Memory B cell (primary cell): Measurements from ENCODE around the gene PARP6.

Source experiments
- ATAC-seq: fragments of 150-1000 bp; cut with Tn5 transposase; 2 replicates; pipeline ENCODE4 v1.10.0; 2021; ENCODE audit warnings: low read depth, mild to moderate bottlenecking, moderate library complexity
- DNase-seq, 2 donors: peaks; one replicate each; pipeline ENCODE4 v3.0.0; 2022; ENCODE audit warnings: low spot score in 2 of 2
- H3K27ac Mint-ChIP-seq: one replicate; pipeline ENCODE4 v1.8.0; 2022; ENCODE audit warnings: mild to moderate bottlenecking, moderate library complexity, mixed read lengths
- H3K27me3 Mint-ChIP-seq: one replicate; pipeline ENCODE4 v1.8.0; 2022; ENCODE audit warnings: mixed read lengths
- H3K36me3 Mint-ChIP-seq: one replicate; pipeline ENCODE4 v1.8.0; 2022; ENCODE audit warnings: mild to moderate bottlenecking, mixed read lengths
- H3K4me1 Mint-ChIP-seq: one replicate; pipeline ENCODE4 v1.8.0; 2022; ENCODE audit warnings: mixed read lengths
- H3K4me3 Mint-ChIP-seq: one replicate; pipeline ENCODE4 v1.8.0; 2022; ENCODE audit warnings: mild to moderate bottlenecking, moderate library complexity, mixed read lengths
- H3K9me3 Mint-ChIP-seq: one replicate; pipeline ENCODE4 v1.8.0; 2022; ENCODE audit warnings: mixed read lengths

PARP6 gene

GRCh38 chr15:72205896-72206676 is 66.3 kb downstream of the PARP6 start:
- Mint-ChIP-seq H3K4me1 (peaks cover 5% of the 10 kb centered on the region), H3K9me3 (no peaks in the 10 kb centered on the region), H3K36me3 (peaks cover 42% of the 10 kb centered on the region), H3K27ac (peak overlapping the region; percentile 53), H3K27me3 (no peaks in the 10 kb centered on the region), H3K4me3 (no peak overlapping the region)
- DNase-seq (no peak), ATAC-seq (no peak)

GRCh38 chr15:72205273-72205672 is 67.1 kb downstream of the PARP6 start:
- Mint-ChIP-seq H3K4me3 (no peak overlapping the region), H3K9me3 (no peaks in the 10 kb centered on the region), H3K27ac (peak overlapping the region; percentile 53)

GRCh38 chr15:72203507-72203837 is 68.9 kb downstream of the PARP6 start:
- H3K27me3 Mint-ChIP-seq: no peaks in the 10 kb centered on the region
- H3K9me3 Mint-ChIP-seq: no peaks in the 10 kb centered on the region
- H3K36me3 Mint-ChIP-seq: peaks cover 39% of the 10 kb centered on the region
- peak overlapping the region; percentile 73 for H3K27ac Mint-ChIP-seq
- ATAC-seq (no peak), DNase-seq (no peak)
- no peak overlapping the region for H3K4me3 Mint-ChIP-seq
- peaks cover 11% of the 10 kb centered on the region for H3K4me1 Mint-ChIP-seq

More at GRCh38 chr15:72205273-72205672, 67.1 kb downstream of the PARP6 start:
- ATAC-seq: no peak
- Mint-ChIP-seq H3K27me3 (no peaks in the 10 kb centered on the region), H3K36me3 (peaks cover 42% of the 10 kb centered on the region), H3K4me1 (peaks cover 9% of the 10 kb centered on the region)
- no peak for DNase-seq

DNA sequence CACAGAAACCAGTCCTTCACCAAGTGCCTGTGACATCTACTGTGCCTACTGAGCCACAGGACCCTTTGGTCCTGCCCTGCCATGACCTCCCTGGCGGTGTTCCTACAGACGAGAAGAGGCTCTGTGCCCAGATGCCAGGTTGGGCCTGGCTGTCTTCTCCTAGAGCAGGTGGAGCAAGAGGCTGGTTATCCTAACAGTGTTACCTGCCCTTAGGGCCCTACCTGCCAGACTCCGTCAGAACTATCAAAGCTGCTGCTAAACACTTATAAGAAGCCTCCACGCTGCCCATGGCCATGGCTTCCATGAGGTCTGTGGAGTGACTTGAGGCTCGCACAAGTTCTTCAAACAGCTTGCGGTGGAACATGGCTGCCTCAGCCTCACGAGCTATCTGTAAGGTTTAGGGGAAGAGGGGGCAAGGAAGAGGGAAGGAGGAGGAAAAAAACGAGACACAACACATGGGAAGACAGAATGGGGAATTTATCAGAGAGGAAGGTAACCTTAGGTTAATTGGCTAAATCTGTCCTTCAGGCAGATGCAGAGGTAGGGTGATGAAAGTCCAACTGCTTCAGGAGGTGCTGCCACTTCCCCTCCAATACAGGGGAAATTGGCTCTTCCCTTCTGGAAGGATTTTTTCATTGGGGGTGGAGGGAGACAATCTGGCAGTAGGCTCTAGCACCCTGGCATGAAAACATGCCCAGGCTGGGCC is 69.4 kb downstream of the PARP6 start:
- H3K4me3 Mint-ChIP-seq: no peak overlapping the region
- DNase-seq (no peak), ATAC-seq (no peak)
- peaks cover 12% of the 10 kb centered on the region for H3K4me1 Mint-ChIP-seq
- H3K36me3 Mint-ChIP-seq: peaks cover 37% of the 10 kb centered on the region
- H3K27me3 Mint-ChIP-seq: peaks cover 2% of the 10 kb centered on the region
- no peaks in the 10 kb centered on the region for H3K9me3 Mint-ChIP-seq
- peak overlapping the region; percentile 73 for H3K27ac Mint-ChIP-seq

DNA sequence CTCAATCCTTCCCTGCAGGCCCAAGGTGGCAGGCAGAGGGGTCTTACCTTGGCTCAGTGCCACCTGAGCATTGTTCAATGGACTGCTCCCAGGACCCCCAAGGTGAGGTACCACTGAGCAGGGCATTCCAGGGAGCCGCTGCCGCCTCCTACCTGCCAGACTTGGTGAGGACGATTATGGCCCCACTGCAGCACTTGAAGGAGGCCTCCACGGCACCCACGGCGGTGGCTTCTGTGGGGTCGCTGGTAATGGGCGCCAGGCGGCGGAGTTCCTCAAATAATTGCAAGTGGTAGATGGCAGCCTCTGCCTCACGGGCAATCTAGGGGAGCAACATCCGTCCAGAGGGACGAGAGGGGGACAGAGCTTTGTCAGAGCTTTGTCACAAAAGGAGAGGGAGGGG is 70.1 kb downstream of the PARP6 start:
- H3K27ac Mint-ChIP-seq: no peak overlapping the region
- H3K36me3 Mint-ChIP-seq: peaks cover 37% of the 10 kb centered on the region
- peaks cover 4% of the 10 kb centered on the region for H3K27me3 Mint-ChIP-seq
- no peak overlapping the region for H3K4me3 Mint-ChIP-seq
- DNase-seq (no peak), ATAC-seq (no peak)
- H3K4me1 Mint-ChIP-seq: peaks cover 14% of the 10 kb centered on the region
- no peaks in the 10 kb centered on the region for H3K9me3 Mint-ChIP-seq

DNA sequence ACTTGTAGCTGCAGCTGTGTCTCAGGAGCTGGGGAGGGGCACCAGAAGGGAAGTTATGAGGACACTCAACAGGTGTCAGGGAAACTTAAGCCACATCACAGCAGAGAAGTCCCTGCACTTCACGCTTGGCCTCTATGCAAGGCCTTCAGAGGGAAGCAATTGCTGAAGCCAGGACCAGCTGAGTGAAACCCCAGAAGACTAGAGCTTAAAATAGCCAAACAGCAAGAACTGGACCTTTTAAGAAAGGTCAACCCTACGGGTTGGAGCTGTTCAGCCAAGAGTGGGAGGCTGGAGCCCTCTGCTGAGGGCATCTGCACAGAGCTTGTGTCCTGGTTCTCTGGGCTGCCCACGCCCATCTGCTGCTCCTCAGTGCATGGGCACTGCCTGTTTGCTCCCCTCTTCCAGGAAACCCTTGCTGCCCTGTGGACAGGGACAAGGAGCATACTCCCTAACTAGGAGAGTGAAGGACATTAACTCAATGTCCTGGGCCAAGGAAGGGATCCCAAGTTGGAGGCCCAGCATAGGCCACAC is 70.9 kb downstream of the PARP6 start:
- Mint-ChIP-seq H3K9me3 (no peaks in the 10 kb centered on the region), H3K27ac (peak overlapping the region; percentile 58), H3K36me3 (peaks cover 30% of the 10 kb centered on the region), H3K27me3 (peaks cover 4% of the 10 kb centered on the region), H3K4me3 (no peak overlapping the region), H3K4me1 (peaks cover 14% of the 10 kb centered on the region)
- ATAC-seq: no peak
- DNase-seq: no peak

DNA sequence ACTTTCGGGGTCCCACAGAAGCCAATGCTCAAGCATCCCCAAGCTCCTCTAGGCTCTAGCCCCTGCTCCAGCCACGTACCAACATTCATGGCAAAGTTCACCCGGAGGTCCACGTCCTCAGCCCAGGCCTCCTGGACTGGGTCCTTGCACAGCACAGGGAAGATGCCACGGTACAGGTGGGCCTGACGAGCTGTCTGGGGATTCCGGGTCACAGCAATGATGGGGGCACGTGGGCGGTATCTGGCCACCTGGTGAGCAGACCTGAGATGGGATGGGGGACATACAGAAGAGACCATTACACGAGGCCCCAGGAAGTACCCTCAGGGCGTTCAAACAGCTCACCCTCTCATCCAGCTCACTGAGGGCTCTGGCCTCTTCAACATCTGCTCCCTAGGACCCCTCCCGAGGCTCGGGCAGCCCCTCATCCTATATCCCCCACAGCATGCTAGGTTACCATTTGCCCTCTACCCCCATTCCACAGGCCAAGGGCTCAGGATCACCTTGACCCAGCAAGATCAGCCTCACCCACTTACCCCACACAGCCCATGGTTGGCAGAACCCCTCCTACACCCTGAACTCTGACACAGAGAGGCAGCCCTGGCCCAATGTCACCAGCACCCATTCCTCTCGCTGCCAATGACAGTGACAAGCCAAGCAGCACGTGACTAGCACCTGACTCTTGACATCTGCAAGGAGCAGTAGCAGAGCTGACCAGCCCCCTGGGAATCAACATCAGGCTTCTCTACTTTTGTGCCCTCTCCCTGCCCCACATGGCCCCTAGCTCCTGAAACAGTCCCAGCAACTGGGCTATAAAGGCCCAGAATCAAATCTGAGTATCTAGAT is 71.7 kb downstream of the PARP6 start:
- H3K9me3 Mint-ChIP-seq: no peaks in the 10 kb centered on the region
- peak overlapping the region; percentile 58 for H3K27ac Mint-ChIP-seq
- peaks cover 7% of the 10 kb centered on the region for H3K27me3 Mint-ChIP-seq
- DNase-seq (no peak), ATAC-seq (no peak)
- H3K4me1 Mint-ChIP-seq: peaks cover 14% of the 10 kb centered on the region
- H3K36me3 Mint-ChIP-seq: peaks cover 25% of the 10 kb centered on the region
- no peak overlapping the region for H3K4me3 Mint-ChIP-seq

DNA sequence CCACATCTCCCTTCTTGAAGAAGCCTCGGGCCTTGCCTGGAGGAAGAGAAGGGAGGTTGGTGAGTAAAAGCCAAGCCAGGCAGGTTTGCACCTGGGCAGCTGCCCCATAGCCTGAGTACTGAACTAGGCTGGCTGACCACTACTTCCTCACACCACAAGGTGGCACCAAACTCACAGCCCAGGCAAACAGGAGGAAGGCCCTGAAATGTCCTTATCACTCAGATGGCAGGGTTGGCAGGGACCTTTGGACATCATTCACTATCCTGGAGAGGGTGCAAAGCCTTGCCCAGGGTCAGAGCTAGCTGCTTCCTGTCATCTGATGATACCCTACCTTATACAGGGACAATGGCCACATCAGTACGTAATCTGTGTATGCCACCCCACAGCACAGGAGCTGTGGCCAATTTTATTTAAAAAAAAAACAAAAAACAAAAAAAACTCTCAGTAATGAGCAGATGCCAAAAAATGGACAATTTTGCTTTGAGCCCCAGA is 72.6 kb downstream of the PARP6 start:
- H3K36me3 Mint-ChIP-seq: peaks cover 25% of the 10 kb centered on the region
- no peaks in the 10 kb centered on the region for H3K9me3 Mint-ChIP-seq
- peaks cover 18% of the 10 kb centered on the region for H3K4me1 Mint-ChIP-seq
- H3K27ac Mint-ChIP-seq: no peak overlapping the region
- ATAC-seq (peak; percentile 80), DNase-seq (peak; percentile 75 to 78)
- no peak overlapping the region for H3K4me3 Mint-ChIP-seq
- H3K27me3 Mint-ChIP-seq: peaks cover 7% of the 10 kb centered on the region

GRCh38 chr15:72199205-72199515 is 73.2 kb downstream of the PARP6 start:
- Mint-ChIP-seq H3K4me3 (no peak overlapping the region), H3K36me3 (peaks cover 22% of the 10 kb centered on the region), H3K27me3 (peaks cover 9% of the 10 kb centered on the region), H3K4me1 (peaks cover 18% of the 10 kb centered on the region), H3K9me3 (no peaks in the 10 kb centered on the region), H3K27ac (no peak overlapping the region)
- no peak for DNase-seq
- no peak for ATAC-seq

DNA sequence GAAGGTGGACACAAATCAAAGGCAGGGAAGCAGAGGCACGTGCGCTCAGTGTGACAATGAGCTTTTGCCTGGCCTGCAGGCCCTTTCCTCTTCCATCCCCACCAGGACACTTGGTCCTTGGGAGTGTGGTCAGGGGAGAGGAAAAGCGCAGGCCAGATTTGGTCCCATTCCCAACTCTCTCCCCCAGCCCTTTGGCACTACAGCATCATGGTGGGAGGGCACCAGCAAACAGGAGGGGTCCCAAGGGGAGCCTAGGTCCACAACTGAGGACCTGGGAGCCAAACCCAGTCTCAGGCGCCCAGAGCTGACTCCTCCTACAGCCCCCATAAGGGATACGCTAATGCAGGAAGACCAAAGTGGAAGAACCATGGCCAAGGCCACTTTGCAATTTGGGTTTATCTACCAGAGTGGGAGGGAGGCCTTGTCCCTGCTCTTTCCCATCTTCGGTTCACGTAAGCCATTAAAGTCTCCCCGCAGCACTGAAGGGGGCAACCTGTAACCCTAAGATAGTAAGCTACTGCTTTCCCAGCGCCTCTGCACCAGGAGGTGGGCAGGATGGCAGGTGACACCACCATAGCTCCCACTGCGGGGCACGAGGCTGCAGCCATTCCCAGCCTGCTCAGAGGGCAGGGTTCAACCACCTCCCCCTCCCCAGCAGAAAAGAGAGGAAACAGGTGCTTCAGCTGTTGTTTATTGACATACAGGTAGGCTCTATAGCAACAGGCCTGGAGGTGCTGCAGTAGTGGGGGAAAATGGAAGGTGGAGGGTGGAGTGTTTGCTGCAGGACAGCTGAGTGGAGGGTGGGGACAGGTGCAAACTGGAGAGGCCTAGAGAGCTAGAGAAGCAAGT is 73.8 kb downstream of the PARP6 start:
- Mint-ChIP-seq H3K9me3 (no peaks in the 10 kb centered on the region), H3K27ac (peak overlapping the region; percentile 45), H3K4me1 (peaks cover 18% of the 10 kb centered on the region), H3K36me3 (peaks cover 21% of the 10 kb centered on the region), H3K27me3 (peaks cover 9% of the 10 kb centered on the region), H3K4me3 (no peak overlapping the region)
- ATAC-seq (no peak), DNase-seq (no peak)

DNA sequence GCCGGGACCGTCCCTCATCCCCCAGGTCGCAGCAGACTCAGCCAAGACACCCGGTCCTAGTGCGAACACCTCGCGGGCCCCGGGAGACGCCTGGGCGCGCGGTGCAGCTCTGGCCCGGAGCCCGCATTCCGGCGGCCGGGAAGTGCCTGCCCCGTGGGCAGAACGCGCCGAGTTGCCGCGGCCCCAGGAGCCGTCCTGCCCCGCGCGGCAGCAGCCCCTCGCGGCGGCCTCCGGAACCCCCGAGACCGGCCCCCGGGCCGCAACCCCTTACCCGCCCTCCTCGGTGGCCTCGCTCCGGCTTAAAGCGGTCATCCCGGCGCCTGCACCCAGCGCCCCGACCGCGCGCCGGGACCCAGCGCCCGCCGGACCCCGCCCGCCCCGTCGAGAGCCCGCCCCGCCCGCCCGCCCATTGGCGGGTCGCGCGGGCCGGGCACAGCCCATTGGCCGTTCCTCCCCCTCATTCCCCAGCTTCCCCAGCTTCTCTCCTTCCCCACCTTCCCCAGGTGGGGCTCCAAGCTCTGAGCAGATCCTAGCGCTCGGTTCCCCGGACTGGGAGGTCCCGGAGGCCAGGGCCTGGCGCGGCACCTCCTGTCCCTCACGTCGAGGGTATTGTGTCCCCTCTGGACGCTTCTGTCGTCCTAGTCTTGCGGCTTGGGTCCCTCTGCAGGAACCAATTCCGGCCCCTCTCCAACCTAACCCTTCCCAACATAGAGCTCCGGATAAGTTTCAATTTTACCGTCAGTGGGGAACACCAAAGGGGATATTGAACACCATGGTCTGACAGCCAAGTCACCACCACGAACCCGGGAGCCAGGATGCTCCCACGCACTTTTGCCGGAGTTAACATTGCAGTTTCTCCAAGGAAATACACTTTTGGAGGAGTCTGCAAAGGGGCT is 74.6 kb downstream of the PARP6 start, which contains the start of gene GRAMD2A:
Gene GRAMD2A (minus strand): TSS at position 328 of the 896 bp plus-strand sequence.
- H3K4me3 Mint-ChIP-seq: peak within 1 kb of the TSS; percentile 78
- H3K4me1 Mint-ChIP-seq: peaks cover 15% of the 10 kb centered on the region
- ATAC-seq: peak; percentile 25
- peaks cover 15% of the 10 kb centered on the region for H3K36me3 Mint-ChIP-seq
- peak in 1 of 2 donors; percentile 39 for DNase-seq
- peaks cover 9% of the 10 kb centered on the region for H3K27me3 Mint-ChIP-seq
- H3K27ac Mint-ChIP-seq: peak within 1 kb of the TSS; percentile 45
- H3K9me3 Mint-ChIP-seq: no peaks in the 10 kb centered on the region

DNA sequence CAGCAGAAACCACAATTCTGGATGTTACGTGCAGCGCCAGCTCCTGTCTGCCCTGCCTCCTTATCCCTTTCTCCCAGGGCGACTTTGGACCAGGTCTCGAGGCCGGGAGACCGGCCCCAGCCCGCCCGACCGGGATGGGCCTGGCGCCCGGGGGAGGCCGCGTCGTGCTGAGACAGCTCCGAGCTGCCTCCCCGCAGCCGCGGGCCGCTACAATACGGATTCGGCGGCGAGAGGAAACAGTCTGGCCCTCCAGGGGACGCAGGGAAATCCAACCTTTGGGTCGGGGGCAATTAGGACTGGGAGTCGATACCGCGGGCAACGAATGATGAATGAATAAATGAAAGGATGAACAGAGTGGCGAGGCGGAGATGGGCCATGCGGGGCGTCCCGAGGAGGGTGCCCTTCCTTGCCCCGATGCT is 75.3 kb downstream of the PARP6 start:
- ATAC-seq (no peak), DNase-seq (no peak)
- Mint-ChIP-seq H3K4me3 (peak overlapping the region; percentile 73), H3K9me3 (no peaks in the 10 kb centered on the region), H3K4me1 (peaks cover 15% of the 10 kb centered on the region), H3K36me3 (peaks cover 12% of the 10 kb centered on the region), H3K27ac (no peak overlapping the region), H3K27me3 (peaks cover 9% of the 10 kb centered on the region)
